Hindlimb muscle (tissue), 1 donor: ENCODE data around the gene GNAI2. TPM values are rescaled to one million over a fixed set of nuclear protein-coding genes. Genes with fewer than 3 reads are reported as not detected.
A peak's percentile ranks its signal among the peaks of the same experiment; 100 is the strongest.
"Not testable (repeated sequence)": the region's sequence is repeated elsewhere in the genome, so short reads cannot be mapped to it uniquely, and the experiment has no call there.

Experiments
- DNase-seq: peaks from one replicate; pipeline ENCODE4 v3.0.0-alpha.2; 2013
- polyA plus RNA-seq: library from polyadenylated mRNA; unstranded; fragments of 120-200 nt; gene quantifications from one replicate; pipeline ENCODE4 v1.2.1, GENCODE V29; 2013; ENCODE audit not compliant: insufficient read length

Gene GNAI2
- polyA plus RNA-seq, 1 donor, result 187 TPM

- no peak for DNase-seq
Observed at GRCh38 chr3:50205413-50206276, 30.4 kb upstream of the GNAI2 start.

GRCh38 chr3:50207359-50208042 is 28.5 kb upstream of the GNAI2 start:
- DNase-seq, result no peak

GRCh38 chr3:50208677-50209344 is 27.2 kb upstream of the GNAI2 start:
- DNase-seq, result no peak

GRCh38 chr3:50210176-50210509 is 25.9 kb upstream of the GNAI2 start:
- no peak for DNase-seq

GRCh38 chr3:50210510-50211367 is 25.3 kb upstream of the GNAI2 start:
- DNase-seq, result no peak

GRCh38 chr3:50211368-50211717 is 24.7 kb upstream of the GNAI2 start:
- DNase-seq, result not testable (repeated sequence)

GRCh38 chr3:50211930-50212329 is 24.1 kb upstream of the GNAI2 start:
- DNase-seq, result no peak

GRCh38 chr3:50212502-50212901 is 23.5 kb upstream of the GNAI2 start:
- no peak for DNase-seq

GRCh38 chr3:50212971-50213370 is 23.0 kb upstream of the GNAI2 start:
- DNase-seq, result no peak

GRCh38 chr3:50213373-50213772 is 22.6 kb upstream of the GNAI2 start:
- no peak for DNase-seq

GRCh38 chr3:50214824-50215223 is 21.2 kb upstream of the GNAI2 start:
- DNase-seq, result no peak

GRCh38 chr3:50215529-50215928 is 20.5 kb upstream of the GNAI2 start:
- DNase-seq, result no peak

GRCh38 chr3:50217681-50218080 is 18.3 kb upstream of the GNAI2 start:
- DNase-seq, result no peak

GRCh38 chr3:50218448-50218847 is 17.6 kb upstream of the GNAI2 start:
- DNase-seq, result no peak

GRCh38 chr3:50219285-50219684 is 16.7 kb upstream of the GNAI2 start:
- DNase-seq, result no peak

- no peak for DNase-seq
Observed at GRCh38 chr3:50220109-50220508, 15.9 kb upstream of the GNAI2 start.

- DNase-seq, result no peak
Observed at GRCh38 chr3:50221051-50221410, 15.0 kb upstream of the GNAI2 start.

- DNase-seq, result no peak
Observed at GRCh38 chr3:50221411-50222168, 14.4 kb upstream of the GNAI2 start.

- no peak for DNase-seq
Observed at GRCh38 chr3:50222169-50222528, 13.9 kb upstream of the GNAI2 start.

GRCh38 chr3:50224639-50225038 is 11.4 kb upstream of the GNAI2 start:
- no peak for DNase-seq

GRCh38 chr3:50226888-50227389 is 9.1 kb upstream of the GNAI2 start:
- peak; percentile 58 for DNase-seq
